Activated naive CD8-positive, alpha-beta T cell treated with anti-CD3 and anti-CD28 coated beads, Interleukin-2, amount 10 ng/mL, durations not matched to agents 7 days and 5 days (primary cell): ENCODE data around the gene TSC2. TPM values are rescaled to one million over a fixed set of nuclear protein-coding genes. Genes with fewer than 3 reads are reported as not detected.
A peak's percentile ranks its signal among the peaks of the same experiment; 100 is the strongest.
"Not testable (repeated sequence)": the region's sequence is repeated elsewhere in the genome, so short reads cannot be mapped to it uniquely, and the experiment has no call there.

ENCODE experiments used
- ATAC-seq: fragments of 150-1000 bp; cut with Tn5 transposase; one replicate; pipeline ENCODE4 v1.10.0; 2021; ENCODE audit warnings: low read depth, moderate library complexity
- POLR2A ChIA-PET: fragments of 350-600 bp; sonication (Branson Sonifier 250); formaldehyde crosslinking; loops from one replicate; lab custom pipeline; 2021; ENCODE audit warnings: antibody characterized with exemption; lab: Charles Lee
- DNase-seq: peaks from one replicate; pipeline ENCODE4 v3.0.0; 2021
- H3K27ac Mint-ChIP-seq: one replicate; pipeline ENCODE4 v1.8.0; 2022; ENCODE audit warnings: mild to moderate bottlenecking, mixed read lengths
- H3K27me3 Mint-ChIP-seq: one replicate; pipeline ENCODE4 v1.8.0; 2022; ENCODE audit warnings: mild to moderate bottlenecking, moderate library complexity, mixed read lengths
- H3K36me3 Mint-ChIP-seq: one replicate; pipeline ENCODE4 v1.8.0; 2021; ENCODE audit warnings: mild to moderate bottlenecking, mixed read lengths
- H3K4me1 Mint-ChIP-seq: one replicate; pipeline ENCODE4 v1.8.0; 2021; ENCODE audit warnings: mixed read lengths
- H3K4me3 Mint-ChIP-seq: one replicate; pipeline ENCODE4 v1.8.0; 2022; ENCODE audit warnings: mild to moderate bottlenecking, moderate library complexity, mixed read lengths
- H3K9me3 Mint-ChIP-seq: one replicate; pipeline ENCODE4 v1.8.0; 2021; ENCODE audit warnings: mixed read lengths
- total RNA-seq, 2 experiments: library from RNA; stranded (reverse); gene quantifications; one replicate each; pipeline ENCODE4 v1.2.3, GENCODE V29; 2021

The TSC2 gene
- total RNA-seq, 2 experiments from 2014 or later = 113 to 125 TPM

DNA sequence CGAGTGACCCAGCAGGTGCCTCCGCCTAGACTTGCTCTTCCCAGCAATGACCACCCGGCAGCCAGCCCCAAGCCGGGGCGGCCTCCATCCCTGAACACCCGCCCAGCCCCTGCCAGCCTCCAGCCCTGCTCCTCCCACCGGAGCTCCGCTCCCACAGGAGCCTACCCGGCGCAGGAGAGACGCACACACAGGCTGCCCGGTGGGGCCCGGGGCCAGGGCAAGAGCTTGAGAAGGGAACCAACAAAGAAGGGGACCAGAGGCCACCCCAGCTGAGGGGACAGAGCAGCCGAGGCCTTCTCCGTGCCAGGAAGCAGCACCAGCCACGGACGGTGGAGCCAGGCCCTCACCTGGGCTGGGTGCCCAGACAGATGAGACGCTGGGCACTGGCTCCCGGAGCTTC is 74.1 kb downstream of the TSC2 start:
- ATAC-seq (no peak), DNase-seq (no peak)
- H3K9me3 Mint-ChIP-seq = no peaks in the 10 kb centered on the region
- no peaks in the 10 kb centered on the region for H3K27me3 Mint-ChIP-seq
- no peak overlapping the region for H3K4me3 Mint-ChIP-seq
- H3K4me1 Mint-ChIP-seq = no peaks in the 10 kb centered on the region
- POLR2A ChIA-PET = no interaction called here
- no peak overlapping the region for H3K27ac Mint-ChIP-seq
- no peaks in the 10 kb centered on the region for H3K36me3 Mint-ChIP-seq

DNA sequence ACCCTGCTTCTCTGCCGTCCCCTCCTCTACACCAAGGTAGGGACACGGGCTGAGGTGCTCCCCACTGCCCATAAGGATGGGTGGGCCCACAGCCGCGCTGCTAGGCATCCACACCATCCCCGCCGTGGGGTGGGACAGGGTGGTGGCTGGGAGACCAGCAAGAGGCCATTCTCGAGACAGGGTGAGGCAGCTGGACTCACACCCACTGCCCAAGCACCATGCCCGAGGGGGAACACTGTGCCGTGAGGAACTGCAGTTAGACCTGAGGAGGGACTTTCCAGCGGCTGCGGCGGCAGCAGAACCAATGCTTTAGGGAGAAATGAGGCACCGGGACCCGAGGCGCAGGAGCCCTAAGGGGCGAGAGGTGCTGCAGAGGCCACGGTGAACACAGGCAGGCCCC is 74.6 kb downstream of the TSC2 start:
- Mint-ChIP-seq H3K4me3 (no peak overlapping the region), H3K27ac (no peak overlapping the region), H3K27me3 (no peaks in the 10 kb centered on the region), H3K36me3 (no peaks in the 10 kb centered on the region), H3K9me3 (no peaks in the 10 kb centered on the region), H3K4me1 (no peaks in the 10 kb centered on the region)
- no peak for DNase-seq
- ATAC-seq = no peak
- POLR2A ChIA-PET = no interaction called here

DNA sequence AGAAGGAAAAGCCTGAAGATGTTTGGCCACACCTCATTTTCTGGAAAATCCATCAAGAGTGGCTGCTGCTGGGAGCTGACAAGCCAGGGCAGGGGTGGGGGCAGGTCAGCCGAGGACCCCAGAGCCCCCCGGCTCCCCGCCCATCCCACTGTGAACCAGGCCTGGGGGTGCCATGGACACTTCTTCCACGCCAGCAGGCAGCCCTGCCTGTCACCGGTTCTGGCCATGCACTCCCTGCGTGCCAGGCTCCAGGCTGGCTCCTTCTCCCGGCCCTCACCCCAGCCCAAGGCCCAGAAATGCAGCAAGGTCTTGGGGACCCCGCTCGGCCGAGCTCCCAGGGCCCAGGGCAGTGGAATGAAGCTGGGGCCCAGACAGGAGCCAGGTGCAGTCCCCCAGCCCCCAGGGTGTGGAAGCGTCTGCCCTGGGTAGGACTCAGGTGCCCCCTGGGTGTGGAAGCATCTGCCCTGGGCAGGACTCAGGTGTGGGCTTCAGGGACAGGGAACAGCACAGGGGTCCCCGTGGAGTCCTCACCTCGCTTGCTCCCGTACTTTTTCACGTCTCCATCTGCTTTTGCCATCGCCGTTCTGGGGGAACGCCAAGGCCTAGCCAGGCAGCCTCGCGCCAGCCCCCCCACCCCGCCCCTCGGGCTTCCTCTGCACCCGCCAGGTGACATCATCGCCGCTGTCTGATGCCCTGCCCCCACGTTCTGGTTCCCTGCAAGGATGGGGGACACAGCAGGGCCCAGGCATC is 75.3 kb downstream of the TSC2 start:
- H3K27me3 Mint-ChIP-seq, POLR2A ChIA-PET, H3K9me3 Mint-ChIP-seq, DNase-seq, H3K27ac Mint-ChIP-seq, H3K4me1 Mint-ChIP-seq, H3K36me3 Mint-ChIP-seq, ATAC-seq, H3K4me3 Mint-ChIP-seq: not testable (repeated sequence)

DNA sequence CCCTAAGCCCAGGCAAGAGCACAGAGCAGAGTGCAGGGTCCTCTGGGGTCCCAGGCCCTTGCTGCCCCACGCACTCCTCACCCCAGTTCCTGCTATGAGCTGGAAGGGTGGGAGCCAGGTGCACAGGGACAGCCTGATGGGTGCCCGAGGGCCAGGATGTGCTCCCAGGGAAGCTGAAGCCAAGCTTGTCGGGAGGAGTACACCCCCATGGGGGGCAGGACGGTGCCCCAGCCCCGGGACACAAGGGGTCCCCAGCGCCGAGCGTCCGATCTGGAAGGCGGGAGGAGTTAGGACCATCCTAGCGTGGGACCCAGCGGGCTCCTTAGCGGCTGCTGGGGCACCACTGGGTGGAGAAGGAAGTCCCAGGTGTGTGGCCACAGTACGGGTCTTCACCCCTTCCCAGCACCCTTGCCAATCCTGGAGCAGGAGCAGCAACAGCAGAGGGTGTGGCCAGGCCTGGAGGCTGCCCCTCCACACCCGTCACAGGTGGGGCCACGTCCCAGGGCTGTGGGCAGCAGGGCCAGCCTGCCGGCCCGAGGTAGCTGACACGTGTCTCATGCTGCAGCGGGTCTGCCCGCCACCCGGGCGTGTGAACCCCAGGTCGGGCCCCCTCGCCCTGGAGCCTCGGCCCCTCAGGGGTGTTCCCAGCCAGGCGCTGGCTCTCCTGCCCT is 76.1 kb downstream of the TSC2 start:
- H3K4me1 Mint-ChIP-seq, H3K27ac Mint-ChIP-seq, ATAC-seq, H3K27me3 Mint-ChIP-seq, H3K4me3 Mint-ChIP-seq, DNase-seq, POLR2A ChIA-PET, H3K36me3 Mint-ChIP-seq, H3K9me3 Mint-ChIP-seq: not testable (repeated sequence)

DNA sequence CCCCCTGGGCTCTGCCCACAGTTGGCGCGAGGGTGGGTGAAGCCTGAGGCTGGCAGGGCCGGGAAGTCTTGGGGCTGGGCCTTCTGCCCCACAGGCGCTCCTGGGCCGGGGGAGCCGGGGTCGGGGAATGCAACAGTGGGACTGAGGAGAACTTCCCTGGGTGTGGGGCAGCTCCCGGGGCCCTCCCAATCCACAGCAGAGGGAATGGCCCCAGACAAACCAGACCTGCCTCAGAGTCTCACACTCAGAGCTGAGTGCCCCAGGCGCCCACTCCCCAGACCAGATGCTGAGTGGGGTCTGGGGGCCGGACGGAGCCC is 76.5 kb downstream of the TSC2 start:
- DNase-seq, H3K27ac Mint-ChIP-seq, H3K9me3 Mint-ChIP-seq, POLR2A ChIA-PET, H3K4me1 Mint-ChIP-seq, H3K36me3 Mint-ChIP-seq, H3K4me3 Mint-ChIP-seq, H3K27me3 Mint-ChIP-seq, ATAC-seq: not testable (repeated sequence)

DNA sequence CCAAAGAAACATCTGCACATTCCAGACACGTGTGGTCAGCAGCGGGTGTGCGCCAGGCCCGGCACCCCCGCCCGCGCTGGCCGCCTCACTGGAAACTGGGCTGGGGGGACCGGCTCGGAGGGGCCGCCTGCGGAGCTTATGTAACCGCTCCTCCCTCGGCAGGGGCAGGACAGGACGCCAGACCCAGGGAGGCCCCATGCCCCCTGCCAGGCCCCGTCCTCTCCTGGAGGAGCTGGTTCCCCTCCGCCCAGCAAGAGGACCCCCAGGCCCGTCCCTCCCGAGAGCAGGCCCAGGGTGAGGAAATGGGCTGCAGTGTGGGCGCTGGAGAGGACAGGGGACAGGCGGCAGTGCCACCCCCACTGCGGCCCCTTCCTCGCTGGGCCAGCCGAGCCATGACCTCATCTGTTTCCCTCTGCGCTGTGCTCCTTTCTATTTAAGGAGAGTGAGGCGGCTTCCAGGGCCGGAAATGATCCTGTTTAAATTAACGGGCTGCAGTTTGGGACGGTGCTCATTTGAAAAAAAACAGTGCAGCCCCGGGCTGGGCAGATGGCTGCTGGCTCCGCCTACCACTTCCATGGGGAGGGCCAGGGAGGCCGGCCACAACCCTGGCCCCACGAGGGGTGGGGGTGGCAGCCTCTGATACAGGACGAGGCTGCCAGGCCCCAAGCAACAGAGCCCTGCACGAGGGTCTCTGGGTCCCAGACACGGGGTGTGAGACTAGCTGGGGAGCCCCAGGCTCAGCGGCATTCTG is 77.1 kb downstream of the TSC2 start:
- ATAC-seq, DNase-seq, H3K9me3 Mint-ChIP-seq, H3K27ac Mint-ChIP-seq, POLR2A ChIA-PET, H3K4me3 Mint-ChIP-seq, H3K4me1 Mint-ChIP-seq, H3K27me3 Mint-ChIP-seq, H3K36me3 Mint-ChIP-seq: not testable (repeated sequence)

DNA sequence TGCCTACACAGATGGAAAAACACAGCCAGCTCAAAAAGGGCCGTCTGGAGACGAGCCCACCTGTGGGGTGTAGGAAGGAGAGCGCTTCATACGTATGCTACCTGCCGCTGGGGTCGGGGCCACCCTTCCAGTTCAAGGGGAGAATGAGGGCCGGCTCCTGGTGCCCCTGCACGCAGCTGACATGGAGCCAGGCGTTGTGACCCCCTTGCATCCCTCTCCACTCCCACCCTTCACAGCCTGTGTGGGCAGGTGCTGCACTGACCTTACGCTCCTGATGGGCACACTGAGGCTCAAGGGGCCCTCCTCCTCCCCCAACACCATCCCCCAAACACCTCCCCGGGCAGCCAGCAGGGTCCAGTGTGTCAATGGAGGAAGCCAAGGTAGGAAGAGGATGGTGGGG is 77.8 kb downstream of the TSC2 start:
- H3K27me3 Mint-ChIP-seq, H3K9me3 Mint-ChIP-seq, POLR2A ChIA-PET, H3K4me1 Mint-ChIP-seq, H3K4me3 Mint-ChIP-seq, ATAC-seq, H3K27ac Mint-ChIP-seq, H3K36me3 Mint-ChIP-seq, DNase-seq: not testable (repeated sequence)

DNA sequence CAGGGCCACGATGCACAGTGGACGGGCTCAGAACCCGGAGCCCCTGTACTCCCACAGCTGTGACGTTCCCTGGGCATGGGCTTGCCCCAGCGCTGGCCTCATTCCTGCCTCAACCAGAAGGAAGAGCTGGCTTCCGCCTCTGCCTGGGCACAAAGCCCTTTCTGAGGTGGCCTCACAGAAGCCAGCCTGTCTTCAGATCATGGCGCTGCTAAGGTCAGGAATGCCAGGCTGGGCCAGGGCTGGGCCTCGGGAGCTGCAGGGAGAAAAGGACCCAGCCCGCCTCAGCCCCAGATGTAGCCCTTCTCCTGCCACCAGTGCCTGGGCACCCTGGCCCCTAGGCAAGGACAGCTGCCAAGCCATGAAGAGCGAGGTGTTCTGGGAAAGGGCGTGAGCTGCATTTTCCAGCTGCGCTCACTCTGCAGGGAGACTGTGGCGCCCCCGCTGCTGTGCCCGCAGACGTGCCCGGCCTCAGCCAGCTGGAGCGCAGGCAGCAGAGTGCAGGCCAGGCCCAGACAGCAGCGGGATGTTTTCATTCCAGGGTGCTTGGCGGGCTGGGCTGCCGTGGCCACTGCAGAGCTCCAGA is 78.5 kb downstream of the TSC2 start:
- not testable (repeated sequence) for DNase-seq

DNA sequence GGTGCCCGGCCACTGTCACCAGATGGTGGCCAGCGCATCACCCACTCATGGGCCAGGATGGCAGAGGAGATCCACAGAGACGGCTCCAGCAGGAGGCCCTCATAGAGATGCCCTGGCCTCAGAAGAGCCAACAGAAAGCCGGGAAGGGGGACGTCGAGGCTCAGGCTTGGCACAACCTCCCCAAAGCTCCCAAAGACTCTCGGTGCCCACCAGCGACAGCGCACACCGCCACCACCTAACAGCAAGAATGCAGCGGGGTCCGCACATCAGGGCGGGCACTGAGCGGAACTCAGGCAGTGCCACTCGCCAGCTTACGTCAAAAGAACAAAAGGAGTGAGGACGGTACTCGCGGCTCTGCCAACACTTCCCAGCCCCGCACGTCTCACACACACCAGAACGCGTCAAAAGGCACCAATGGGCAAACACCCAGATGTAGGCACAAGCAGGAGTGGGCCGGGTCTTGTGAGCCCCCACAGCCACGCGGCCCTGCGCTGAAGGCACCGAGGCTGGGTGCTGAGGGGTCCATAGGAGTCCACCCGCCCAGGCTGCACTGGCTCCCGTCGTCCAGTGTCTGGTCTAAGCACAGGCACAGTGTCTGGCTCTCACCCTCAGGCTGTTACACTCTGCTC is 79.3 kb downstream of the TSC2 start:
- H3K4me1 Mint-ChIP-seq, ATAC-seq, DNase-seq, H3K27me3 Mint-ChIP-seq, H3K9me3 Mint-ChIP-seq, H3K4me3 Mint-ChIP-seq, H3K36me3 Mint-ChIP-seq, H3K27ac Mint-ChIP-seq: not testable (repeated sequence)
- POLR2A ChIA-PET = interaction anchor here (1.0 kb wide), 1 partner anchor 28 kb away, joined by 3 read pairs; the partner anchor contains the start of gene TRAF7

More for the DNA sequence above, 78.5 kb downstream of the TSC2 start:
- POLR2A ChIA-PET = interaction anchor here (1.0 kb wide), 1 partner anchor 29 kb away, joined by 3 read pairs; the partner anchor contains the start of gene TRAF7
- not testable (repeated sequence) for H3K27ac Mint-ChIP-seq, H3K4me1 Mint-ChIP-seq, H3K27me3 Mint-ChIP-seq, H3K36me3 Mint-ChIP-seq, H3K9me3 Mint-ChIP-seq, H3K4me3 Mint-ChIP-seq, ATAC-seq

DNA sequence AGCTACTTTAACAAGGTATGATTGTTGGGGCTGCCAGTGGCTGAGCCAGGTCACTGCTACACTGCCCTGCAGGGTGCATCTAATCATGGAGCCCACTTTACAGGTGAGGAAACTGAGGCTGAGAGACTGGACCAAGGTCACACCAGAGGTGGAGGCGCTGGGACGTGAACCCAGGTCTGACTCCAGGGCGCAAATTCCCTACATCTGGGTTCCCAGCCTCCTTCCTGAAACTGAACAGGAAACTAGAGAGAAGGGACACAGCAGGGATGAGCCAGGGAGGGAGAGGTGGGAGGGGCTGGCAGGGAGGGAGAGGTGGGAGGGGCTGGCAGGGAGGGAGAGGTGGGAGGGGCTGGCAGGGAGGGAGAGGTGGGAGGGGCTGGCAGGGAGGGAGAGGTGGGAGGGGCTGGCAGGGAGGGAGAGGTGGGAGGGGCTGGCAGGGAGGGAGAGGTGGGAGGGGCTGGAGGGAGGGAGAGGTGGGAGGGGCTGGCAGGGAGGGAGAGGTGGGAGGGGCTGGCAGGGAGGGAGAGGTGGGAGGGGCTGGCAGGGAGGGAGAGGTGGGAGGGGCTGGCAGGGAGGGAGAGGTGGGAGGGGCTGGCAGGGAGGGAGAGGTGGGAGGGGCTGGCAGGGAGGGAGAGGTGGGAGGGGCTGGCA is 80.0 kb downstream of the TSC2 start:
- ATAC-seq, H3K36me3 Mint-ChIP-seq, H3K4me1 Mint-ChIP-seq, POLR2A ChIA-PET, H3K9me3 Mint-ChIP-seq, H3K27me3 Mint-ChIP-seq, DNase-seq, H3K27ac Mint-ChIP-seq: not testable (repeated sequence)
- H3K4me3 Mint-ChIP-seq = peak overlapping the region; percentile 32

DNA sequence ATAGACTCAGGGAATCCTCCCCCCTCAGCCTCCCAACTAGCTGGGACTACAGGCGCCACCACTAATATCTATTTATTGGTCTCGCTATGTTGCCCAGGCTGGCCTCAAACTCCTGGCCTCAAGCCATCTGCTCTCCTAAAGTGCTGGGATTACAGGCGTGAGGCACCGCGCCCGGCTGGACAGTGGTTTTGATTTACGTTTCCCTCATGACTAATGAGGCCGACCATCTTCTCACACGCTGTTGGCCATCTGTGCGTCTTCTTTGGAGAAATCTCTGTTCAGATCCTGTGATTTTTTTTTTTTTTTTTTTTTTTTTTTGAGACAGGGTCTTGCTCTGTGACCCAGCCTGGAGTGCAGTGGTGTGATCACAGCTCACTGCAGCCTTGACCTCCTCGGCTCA is 81.5 kb downstream of the TSC2 start:
- not testable (repeated sequence) for DNase-seq, H3K4me1 Mint-ChIP-seq, H3K27me3 Mint-ChIP-seq, H3K36me3 Mint-ChIP-seq, ATAC-seq, H3K9me3 Mint-ChIP-seq
- Mint-ChIP-seq H3K27ac (peak overlapping the region; percentile 91), H3K4me3 (peak overlapping the region; percentile 82)
- POLR2A ChIA-PET = interaction anchor here (0.8 kb wide), 1 partner anchor 11 kb away, joined by 3 read pairs; no protein-coding TSS in a partner anchor

DNA sequence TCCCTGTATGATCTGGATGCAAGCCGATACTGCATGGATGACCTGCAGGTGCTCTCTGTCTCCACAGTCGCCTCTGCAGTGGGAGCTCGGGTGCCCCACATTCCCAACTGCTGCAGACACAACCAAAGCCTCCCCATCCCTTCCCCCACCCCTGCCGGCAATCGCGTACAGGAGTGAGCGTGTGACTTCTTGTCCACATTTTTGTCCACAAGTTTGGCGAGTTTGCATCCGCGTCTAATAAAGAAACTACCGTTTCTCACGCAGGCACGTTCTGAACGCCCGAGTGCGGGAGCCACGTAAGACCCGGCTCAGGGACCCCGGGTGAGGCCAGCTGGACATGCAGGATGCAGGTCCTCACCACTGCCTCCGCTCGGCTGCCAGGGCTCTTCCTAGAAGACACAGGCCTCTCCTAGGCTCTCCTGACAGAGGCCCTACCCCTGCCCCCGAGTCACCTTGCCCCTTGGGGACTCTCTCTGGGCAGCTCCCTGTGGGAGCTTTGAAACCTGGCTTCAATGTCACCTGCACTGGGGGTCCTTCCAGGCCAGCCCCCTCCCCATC is 82.2 kb downstream of the TSC2 start:
- H3K9me3 Mint-ChIP-seq, POLR2A ChIA-PET, H3K4me1 Mint-ChIP-seq, H3K27me3 Mint-ChIP-seq, ATAC-seq, DNase-seq, H3K36me3 Mint-ChIP-seq, H3K4me3 Mint-ChIP-seq: not testable (repeated sequence)
- peak overlapping the region; percentile 25 for H3K27ac Mint-ChIP-seq
